WERI-Rb-1 (cell line): Measurements from ENCODE around the gene NUP62.

ENCODE experiments used
- DNase-seq: peaks from one replicate; pipeline ENCODE4 v3.0.0-alpha.2; 2020
- H3K27ac ChIP-seq: fragments of 250-450 bp; sonication (Bioruptor Pico); 2 replicates; pipeline ENCODE4 v1.5.1; 2020; ENCODE audit warnings: mild to moderate bottlenecking, moderate library complexity
- H3K27me3 ChIP-seq: fragments of 250-450 bp; sonication (Bioruptor Pico); 2 replicates; pipeline ENCODE4 v1.5.1; 2021; ENCODE audit warnings: mild to moderate bottlenecking, low read depth, moderate library complexity; ENCODE audit not compliant: insufficient read depth, severe bottlenecking
- H3K36me3 ChIP-seq: fragments of 250-450 bp; sonication (Bioruptor Pico); 2 replicates; pipeline ENCODE4 v1.5.1; 2020; ENCODE audit warnings: mild to moderate bottlenecking, moderate library complexity
- H3K4me3 ChIP-seq: 2 replicates; pipeline ENCODE4 v1.5.1; 2011; ENCODE audit warnings: low read depth, mild to moderate bottlenecking, control low read depth, low read length
- H3K9me3 ChIP-seq: fragments of 250-450 bp; sonication (Bioruptor Pico); 2 replicates; pipeline ENCODE4 v1.5.1; 2021; ENCODE audit warnings: mild to moderate bottlenecking, moderate library complexity; ENCODE audit not compliant: severe bottlenecking
- TF ChIP-seq, protein P1 (sequence below): IDR thresholded peaks from 2 replicates; pipeline ENCODE4 v1.5.1; 2011; ENCODE audit warnings: low read depth, mild to moderate bottlenecking, control low read depth, inconsistent platforms, low read length

The NUP62 gene

DNA sequence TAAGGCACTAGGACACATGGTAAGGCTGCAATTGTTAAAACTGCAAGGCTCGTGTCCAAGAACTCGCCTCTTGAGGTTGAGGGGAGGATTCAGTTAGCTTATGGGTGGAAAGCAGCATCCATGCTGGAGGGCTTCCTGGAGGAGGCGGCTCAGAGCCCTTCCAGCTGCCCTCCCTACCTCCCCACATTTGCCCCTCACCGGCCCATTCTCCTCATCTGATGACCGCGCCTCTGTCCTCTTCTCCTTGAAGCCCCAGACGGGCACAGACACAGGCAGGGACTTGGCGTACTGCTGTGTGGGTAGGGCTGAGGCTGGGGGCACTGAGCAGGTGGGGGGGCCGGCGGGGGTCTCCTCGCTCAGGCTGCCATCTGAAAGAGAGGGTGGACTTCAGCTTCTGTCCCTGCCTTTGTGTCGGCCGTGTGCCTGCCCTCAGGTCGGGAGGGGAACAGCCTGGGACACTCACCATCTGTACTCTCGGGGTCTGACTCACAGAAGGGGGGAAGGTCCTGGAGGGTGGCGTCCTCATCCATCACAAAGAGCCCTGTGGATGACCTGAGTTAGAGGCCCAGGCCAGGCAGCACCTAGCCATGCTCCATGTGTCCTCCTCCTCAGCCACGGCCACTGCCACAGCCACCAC, 57.8 kb downstream of the NUP62 start:
- TF ChIP-seq, protein P1, sequence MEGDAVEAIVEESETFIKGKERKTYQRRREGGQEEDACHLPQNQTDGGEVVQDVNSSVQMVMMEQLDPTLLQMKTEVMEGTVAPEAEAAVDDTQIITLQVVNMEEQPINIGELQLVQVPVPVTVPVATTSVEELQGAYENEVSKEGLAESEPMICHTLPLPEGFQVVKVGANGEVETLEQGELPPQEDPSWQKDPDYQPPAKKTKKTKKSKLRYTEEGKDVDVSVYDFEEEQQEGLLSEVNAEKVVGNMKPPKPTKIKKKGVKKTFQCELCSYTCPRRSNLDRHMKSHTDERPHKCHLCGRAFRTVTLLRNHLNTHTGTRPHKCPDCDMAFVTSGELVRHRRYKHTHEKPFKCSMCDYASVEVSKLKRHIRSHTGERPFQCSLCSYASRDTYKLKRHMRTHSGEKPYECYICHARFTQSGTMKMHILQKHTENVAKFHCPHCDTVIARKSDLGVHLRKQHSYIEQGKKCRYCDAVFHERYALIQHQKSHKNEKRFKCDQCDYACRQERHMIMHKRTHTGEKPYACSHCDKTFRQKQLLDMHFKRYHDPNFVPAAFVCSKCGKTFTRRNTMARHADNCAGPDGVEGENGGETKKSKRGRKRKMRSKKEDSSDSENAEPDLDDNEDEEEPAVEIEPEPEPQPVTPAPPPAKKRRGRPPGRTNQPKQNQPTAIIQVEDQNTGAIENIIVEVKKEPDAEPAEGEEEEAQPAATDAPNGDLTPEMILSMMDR = no peak
- DNase-seq = no peak
- H3K27me3 ChIP-seq = no peaks in the 10 kb centered on the region
- no peaks in the 10 kb centered on the region for H3K9me3 ChIP-seq
- no peak overlapping the region for H3K4me3 ChIP-seq
- H3K36me3 ChIP-seq = peaks cover 8% of the 10 kb centered on the region
- H3K27ac ChIP-seq = no peak overlapping the region

DNA sequence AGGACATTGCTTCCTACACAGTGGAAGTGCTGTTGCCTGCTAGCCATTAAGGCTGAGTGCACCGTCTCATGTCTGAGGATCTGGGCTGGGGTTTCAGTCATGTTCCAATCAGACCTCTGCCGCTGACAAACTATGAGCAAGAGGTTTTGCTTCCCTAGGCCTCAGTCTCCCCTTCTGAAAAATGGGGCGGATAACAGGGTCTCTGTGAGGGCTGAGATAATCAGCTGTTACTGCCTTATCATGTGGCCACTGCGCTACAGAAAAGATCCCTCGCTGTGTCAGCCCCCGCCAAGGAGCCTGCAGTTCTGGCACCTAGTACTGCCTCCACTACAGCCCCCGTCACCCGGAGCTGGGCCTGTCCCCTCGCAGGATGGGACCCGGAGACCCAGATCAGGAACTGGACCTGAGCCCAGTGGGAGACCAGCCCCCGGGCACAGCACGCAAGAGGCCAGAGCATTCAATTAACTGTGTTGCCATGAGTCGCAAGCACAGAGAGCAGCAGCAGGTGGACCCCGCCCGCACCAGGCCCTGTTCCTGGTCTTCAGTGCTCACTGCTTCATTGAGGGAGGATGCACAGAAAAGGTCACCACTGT, 58.9 kb downstream of the NUP62 start:
- H3K9me3 ChIP-seq = no peaks in the 10 kb centered on the region
- DNase-seq = no peak
- H3K36me3 ChIP-seq = peaks cover 14% of the 10 kb centered on the region
- H3K27ac ChIP-seq = peak overlapping the region; percentile 82
- H3K27me3 ChIP-seq = no peaks in the 10 kb centered on the region
- H3K4me3 ChIP-seq = peak overlapping the region; percentile 63
- TF ChIP-seq, protein P1 = no peak

DNA sequence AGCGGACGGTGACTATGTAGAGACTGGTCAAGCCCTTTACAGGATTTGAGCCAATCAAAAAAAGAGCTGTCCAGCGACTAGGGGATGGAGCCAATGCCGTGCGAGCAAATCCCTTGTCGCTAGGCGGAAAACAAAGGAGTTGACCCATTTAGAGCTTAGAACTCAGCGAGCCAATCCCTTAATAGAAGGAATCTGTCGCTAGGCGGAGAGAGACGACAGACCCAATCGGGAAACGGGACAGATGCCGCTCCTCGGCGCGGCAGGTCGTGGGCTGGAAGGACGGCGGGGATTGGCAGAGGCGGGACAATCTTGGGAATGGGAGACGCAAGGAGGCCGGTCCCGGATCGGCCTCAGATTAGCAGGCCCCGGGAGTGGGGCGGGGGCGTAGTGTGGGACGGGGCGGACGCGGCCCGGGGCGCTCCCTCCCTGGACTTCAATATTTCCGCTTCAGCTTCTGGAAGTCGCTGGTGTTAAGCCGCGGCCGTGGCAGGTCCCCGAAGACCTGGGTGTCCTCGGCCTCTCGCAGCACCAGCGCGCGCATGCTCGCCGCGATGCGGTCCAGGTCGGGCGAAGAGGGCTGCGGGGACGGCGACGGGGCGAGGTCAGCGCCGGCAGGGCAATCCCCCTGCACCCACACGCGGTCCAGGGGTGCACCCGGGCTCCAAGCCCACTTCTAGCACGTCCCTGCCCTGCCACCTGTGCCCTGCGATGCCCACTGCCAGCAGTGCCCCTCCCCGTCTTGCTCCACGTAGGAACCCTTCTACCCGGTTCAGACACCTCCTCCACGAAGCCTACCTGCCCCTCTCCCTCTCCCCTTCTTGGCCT, 59.6 kb downstream of the NUP62 start:
- Histone ChIP-seq H3K27ac (peak overlapping the region; percentile 82), H3K36me3 (peaks cover 16% of the 10 kb centered on the region), H3K4me3 (peak overlapping the region; percentile 63), H3K27me3 (no peaks in the 10 kb centered on the region), H3K9me3 (no peaks in the 10 kb centered on the region)
- peak; percentile 97 for DNase-seq
- TF ChIP-seq, protein P1 = no peak

DNA sequence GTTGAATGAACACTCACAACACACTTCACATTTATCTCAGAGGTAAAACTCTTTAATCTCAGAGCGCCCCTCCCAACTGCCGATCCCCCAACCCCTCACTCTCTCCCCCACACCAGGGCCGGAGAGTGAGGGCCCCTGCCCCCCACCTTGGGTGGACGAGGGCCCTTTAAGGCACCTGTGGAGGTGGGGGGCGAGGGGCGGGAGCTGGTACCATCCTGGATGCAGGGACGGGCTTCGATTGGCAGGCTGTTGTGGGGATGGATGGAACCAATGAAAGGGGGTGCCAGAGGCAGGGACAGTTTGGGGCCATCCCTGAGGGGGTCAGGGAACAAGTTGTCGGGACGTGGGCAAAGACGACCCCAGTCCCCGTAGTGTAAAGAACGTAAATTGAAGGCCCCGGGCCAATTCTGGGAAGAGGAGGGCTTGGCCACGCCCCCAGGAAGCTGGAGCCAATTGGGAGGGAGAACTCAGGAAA, 60.3 kb downstream of the NUP62 start:
- DNase-seq = peak; percentile 79
- no peaks in the 10 kb centered on the region for H3K9me3 ChIP-seq
- peak overlapping the region; percentile 50 for H3K4me3 ChIP-seq
- peak overlapping the region; percentile 26 for H3K27ac ChIP-seq
- TF ChIP-seq, protein P1 = no peak
- H3K36me3 ChIP-seq = peaks cover 18% of the 10 kb centered on the region
- H3K27me3 ChIP-seq = no peaks in the 10 kb centered on the region

DNA sequence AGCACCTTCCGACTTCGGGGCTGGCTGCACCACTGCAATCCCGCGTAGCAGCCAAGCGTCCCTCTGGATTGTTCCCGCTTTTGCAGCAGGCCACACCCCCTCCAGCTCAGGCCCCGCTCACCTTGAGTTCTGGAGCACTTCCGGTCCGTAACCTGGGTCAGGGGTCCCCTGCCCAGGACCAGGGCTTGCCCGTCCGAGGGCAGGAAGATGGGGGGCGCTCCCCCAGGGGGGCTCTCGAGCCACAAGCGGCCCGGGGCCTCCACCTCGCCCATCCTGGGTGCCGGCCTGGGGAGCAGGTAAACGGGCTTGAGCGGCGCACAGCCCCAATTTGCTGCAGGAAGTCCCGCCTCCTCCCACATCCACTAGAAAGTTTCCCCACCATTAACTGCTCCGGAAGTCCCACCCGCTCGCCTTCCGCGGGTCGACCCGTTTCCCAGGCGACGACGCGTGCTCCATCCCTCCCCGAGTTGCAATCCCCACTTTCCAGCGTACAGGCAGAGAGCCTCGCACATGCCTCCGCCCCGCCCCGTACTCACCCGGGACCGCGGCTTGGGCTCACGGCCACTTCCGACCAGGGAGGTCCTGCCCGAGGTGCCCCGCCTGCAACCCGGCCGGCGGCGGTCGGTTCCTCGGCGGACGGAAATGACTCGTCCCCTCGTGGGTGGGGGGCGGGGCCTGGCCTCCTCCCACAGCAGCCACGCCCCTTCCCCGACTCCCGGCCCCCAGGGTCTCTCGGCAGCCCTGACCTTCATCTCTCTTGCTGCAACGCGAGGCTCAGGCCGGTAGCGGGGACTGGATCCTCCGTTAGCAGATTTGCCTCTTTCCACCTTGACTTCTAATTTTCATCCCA, 62.1 kb downstream of the NUP62 start, which contains the start of gene PNKP:
Gene PNKP (minus strand): TSS at position 644 of the 850 bp plus-strand sequence. CDS start 372 bp downstream, at position 272.
- Histone ChIP-seq H3K9me3 (no peaks in the 10 kb centered on the region), H3K36me3 (peaks cover 36% of the 10 kb centered on the region), H3K4me3 (peak within 1 kb of the TSS; percentile 70), H3K27ac (peak within 1 kb of the TSS; percentile 94), H3K27me3 (no peaks in the 10 kb centered on the region)
- TF ChIP-seq, protein P1 = no peak
- DNase-seq = peak; percentile 89
